Fibroblast of mammary gland (primary cell): ENCODE results near the gene KRT73.

Source experiments
- DNase-seq: peaks from one replicate; pipeline ENCODE4 v3.0.0-alpha.2; 2010; ENCODE audit warnings: low read depth
- H3K4me3 ChIP-seq: 2 replicates; pipeline ENCODE4 v1.5.1; 2011; ENCODE audit warnings: low read depth, mild to moderate bottlenecking, low read length, moderate library complexity; ENCODE audit not compliant: control insufficient read depth
- CTCF ChIP-seq: conservative IDR thresholded peaks from 2 replicates; pipeline ENCODE4 v1.5.1; 2011; ENCODE audit warnings: low read depth, low read length, inconsistent platforms; ENCODE audit not compliant: control insufficient read depth, insufficient read depth

KRT73 gene

GRCh38 chr12:52606096-52606495 lies 12.3 kb downstream of the KRT73 start:
- DNase-seq = no peak
- TF ChIP-seq CTCF = no peak
- H3K4me3 ChIP-seq = no peak overlapping the region

- no peak overlapping the region for H3K4me3 ChIP-seq
- TF ChIP-seq CTCF = no peak
- DNase-seq = no peak
These were observed 12.8 kb downstream of the KRT73 start for GRCh38 chr12:52605542-52605941.

GRCh38 chr12:52604859-52605258 lies 13.5 kb downstream of the KRT73 start:
- no peak for DNase-seq
- no peak overlapping the region for H3K4me3 ChIP-seq
- no peak for TF ChIP-seq CTCF

- peak; percentile 11 for DNase-seq
These were observed 15.0 kb downstream of the KRT73 start for GRCh38 chr12:52603314-52603713.

GRCh38 chr12:52602552-52602951 lies 15.8 kb downstream of the KRT73 start:
- no peak for DNase-seq
- H3K4me3 ChIP-seq = no peak overlapping the region
- no peak for TF ChIP-seq CTCF

More at GRCh38 chr12:52603314-52603713, 15.0 kb downstream of the KRT73 start:
- no peak for TF ChIP-seq CTCF
- no peak overlapping the region for H3K4me3 ChIP-seq

- no peak for TF ChIP-seq CTCF
- DNase-seq = no peak
These were observed 16.7 kb downstream of the KRT73 start for GRCh38 chr12:52601671-52602070.

GRCh38 chr12:52600941-52601481 lies 17.3 kb downstream of the KRT73 start, which contains the start of gene KRT72:
TSS of gene KRT72 (minus strand) at chr12:52601463. CDS start at chr12:52601452, 11 bp downstream.
- TF ChIP-seq CTCF = no peak
- H3K4me3 ChIP-seq = no peak within 1 kb of the TSS

More at GRCh38 chr12:52601671-52602070, 16.7 kb downstream of the KRT73 start:
- no peak overlapping the region for H3K4me3 ChIP-seq

More at GRCh38 chr12:52600941-52601481, 17.3 kb downstream of the KRT73 start, which contains the start of gene KRT72:
- no peak for DNase-seq
